ENCODE results near the gene GPR84.

The GPR84 gene

DNA sequence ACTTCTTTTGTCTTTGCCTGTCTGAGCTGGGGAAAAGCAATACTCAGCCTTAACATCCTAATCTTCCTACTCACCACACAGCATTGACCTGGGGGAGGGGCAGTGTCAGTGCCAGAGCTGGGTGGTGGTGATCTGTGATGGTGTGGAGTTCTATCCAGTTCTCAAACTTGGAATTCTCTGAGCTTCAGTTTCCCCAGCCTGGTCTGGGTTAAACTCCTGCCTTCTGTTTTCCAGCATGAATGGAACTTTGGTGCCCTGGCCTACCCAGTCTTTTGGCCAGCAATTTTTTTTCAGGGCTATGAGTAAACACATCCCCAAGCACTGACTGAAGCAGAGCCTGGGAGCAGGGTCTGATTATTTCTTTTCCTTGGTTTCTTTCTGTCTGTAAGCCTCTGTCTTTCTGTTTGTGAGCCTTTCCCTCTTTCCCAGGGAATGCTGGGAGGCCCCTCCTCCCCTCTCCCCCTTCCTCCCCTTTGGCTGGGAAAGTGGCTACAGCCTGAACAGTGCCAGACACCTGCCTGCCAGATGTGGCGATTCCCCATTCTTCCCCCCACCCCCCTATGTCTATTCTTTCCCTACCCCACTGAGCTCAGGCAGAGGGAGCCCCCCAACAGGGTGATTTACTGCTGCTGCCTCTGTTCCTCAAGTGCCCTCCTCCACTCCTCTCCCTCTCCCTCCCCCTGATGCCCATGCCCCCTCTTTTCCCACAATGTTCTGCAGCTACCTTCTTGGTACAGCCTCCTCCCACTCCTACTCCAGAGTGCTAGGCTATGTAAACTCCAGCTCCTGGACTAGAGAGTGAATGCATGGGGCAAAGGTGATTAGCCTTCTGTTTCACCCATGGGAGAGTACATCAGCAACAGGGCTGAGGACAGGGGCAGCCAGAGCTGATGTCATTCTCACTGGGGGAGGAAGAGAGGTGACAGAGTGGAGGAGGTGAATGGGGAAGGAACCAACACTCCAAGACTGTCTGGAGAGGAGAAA is 11.1 kb downstream of the GPR84 start:
- H3K4me3 ChIP-seq = no peak overlapping the region
- DNase-seq (ENCODE audit: low spot score) = no peak
- TF ChIP-seq, protein P1, sequence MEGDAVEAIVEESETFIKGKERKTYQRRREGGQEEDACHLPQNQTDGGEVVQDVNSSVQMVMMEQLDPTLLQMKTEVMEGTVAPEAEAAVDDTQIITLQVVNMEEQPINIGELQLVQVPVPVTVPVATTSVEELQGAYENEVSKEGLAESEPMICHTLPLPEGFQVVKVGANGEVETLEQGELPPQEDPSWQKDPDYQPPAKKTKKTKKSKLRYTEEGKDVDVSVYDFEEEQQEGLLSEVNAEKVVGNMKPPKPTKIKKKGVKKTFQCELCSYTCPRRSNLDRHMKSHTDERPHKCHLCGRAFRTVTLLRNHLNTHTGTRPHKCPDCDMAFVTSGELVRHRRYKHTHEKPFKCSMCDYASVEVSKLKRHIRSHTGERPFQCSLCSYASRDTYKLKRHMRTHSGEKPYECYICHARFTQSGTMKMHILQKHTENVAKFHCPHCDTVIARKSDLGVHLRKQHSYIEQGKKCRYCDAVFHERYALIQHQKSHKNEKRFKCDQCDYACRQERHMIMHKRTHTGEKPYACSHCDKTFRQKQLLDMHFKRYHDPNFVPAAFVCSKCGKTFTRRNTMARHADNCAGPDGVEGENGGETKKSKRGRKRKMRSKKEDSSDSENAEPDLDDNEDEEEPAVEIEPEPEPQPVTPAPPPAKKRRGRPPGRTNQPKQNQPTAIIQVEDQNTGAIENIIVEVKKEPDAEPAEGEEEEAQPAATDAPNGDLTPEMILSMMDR (IDR thresholded peaks at IDR 0.05) = no peak
- H3K27ac ChIP-seq = peak overlapping the region; percentile 4 to 32

DNA sequence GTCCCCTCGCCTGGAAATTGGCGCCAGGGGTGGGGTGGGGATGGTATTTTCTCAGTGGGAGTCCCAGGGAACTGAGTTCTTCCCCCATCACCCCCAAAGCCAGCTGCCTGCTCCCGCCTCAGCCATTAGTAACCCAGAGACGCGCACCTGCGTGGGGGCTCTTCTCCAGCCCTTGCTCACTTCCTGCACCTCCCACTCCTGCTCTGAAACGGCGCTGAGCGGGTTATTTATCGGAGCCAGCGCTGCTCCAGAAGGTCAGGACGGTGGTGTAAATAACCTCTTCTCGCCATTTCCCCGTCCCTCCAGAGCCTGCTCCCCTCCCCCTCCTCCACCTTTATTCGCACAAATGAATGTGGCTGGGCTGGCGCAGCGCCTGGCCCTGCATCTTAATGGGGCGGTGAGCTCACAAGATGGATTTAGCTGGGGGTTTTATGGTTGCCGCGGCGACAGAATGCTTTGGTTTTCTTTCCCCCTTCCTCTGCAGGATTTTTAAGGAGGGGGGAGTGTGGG is 12.2 kb downstream of the GPR84 start:
- TF ChIP-seq, protein P1 (IDR thresholded peaks at IDR 0.05) = no peak
- H3K4me3 ChIP-seq = peak overlapping the region; percentile 4
- peak overlapping the region; percentile 4 to 32 for H3K27ac ChIP-seq
- DNase-seq (ENCODE audit: low spot score) = no peak

DNA sequence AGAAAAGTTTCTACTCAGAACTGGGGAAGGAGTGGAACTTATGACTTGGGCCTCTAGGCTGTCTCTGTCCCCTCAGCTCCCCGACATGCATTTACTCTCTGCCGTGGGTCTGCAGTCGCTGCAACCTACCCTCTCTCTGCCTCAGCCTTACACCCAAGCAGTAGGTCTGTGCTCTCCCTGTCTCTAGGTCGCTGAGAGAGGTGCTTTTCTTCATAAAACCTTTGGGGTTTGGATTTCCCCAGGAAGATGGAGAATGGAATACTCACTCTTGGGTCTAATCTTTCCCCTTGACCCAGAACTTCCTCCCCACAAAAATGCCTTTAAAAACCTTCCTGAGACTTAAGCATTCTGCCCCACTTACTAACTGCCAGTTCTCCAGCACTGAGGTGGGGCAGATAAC is 12.9 kb downstream of the GPR84 start:
- TF ChIP-seq, protein P1 (IDR thresholded peaks at IDR 0.05) = no peak
- Histone ChIP-seq H3K27ac (no peak overlapping the region), H3K4me3 (no peak overlapping the region)
- no peak for DNase-seq (ENCODE audit: low spot score)

DNA sequence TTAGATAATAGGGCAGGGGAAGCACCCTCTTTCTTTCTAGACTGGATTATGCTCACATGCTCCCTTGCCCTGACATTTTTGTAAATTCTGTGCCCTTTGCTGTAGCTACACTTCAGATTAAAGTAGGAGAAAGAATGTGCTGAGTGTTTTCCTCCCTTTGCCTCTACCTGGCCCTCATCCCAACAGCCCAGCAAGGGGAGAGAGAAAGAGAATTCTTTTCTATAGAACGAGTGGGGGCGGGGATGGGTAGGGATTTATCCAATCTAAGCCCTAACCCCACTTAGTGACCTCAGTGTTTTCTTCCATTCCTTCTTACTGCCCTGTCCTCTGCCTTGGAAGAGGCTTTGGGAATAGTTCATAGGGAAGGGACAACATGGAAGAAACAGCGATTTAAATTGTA is 13.5 kb downstream of the GPR84 start:
- no peak overlapping the region for H3K27ac ChIP-seq
- TF ChIP-seq, protein P1 (IDR thresholded peaks at IDR 0.05) = no peak
- no peak overlapping the region for H3K4me3 ChIP-seq
- no peak for DNase-seq (ENCODE audit: low spot score)

DNA sequence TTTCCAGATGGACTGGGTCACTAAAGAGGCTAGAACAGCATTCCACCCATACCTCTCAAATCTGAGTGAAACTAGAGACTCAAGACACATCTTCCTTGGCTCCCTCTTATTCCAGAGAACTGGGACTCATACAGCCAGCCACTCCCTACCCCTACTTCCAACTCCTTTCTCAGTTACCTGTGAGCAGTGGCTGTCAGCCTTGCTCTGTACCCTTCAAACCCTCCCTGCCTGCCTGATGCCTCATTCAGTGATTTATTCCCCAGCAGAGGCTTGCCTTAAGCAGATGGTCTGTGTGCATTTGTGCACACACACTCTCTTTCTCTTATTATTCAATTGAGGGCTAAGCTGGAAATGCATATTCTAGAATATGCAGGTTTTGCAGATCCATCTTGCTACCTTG is 14.6 kb downstream of the GPR84 start:
- no peak overlapping the region for H3K27ac ChIP-seq
- H3K4me3 ChIP-seq = no peak overlapping the region
- no peak for DNase-seq (ENCODE audit: low spot score)
- TF ChIP-seq, protein P1 (IDR thresholded peaks at IDR 0.05) = no peak

DNA sequence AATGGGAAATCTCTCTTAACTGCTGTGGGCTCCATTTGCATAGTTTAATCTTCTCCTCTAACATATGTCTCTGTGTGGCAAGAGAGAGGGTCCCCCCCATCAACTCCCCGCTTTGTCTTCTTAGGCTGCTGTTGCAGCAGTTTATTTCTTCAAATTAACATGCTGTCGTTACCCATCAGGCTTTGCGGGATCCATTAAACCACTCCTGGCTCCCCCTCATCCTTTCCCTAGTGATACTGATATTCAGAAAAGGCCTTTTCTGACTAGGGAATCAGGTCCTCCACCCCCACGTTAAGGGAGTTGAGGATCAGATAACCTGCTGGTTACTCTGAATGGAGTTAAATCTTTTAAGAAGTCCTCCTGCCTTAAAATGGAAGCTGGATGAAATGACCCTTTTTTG is 15.2 kb downstream of the GPR84 start:
- H3K4me3 ChIP-seq = no peak overlapping the region
- H3K27ac ChIP-seq = no peak overlapping the region
- TF ChIP-seq, protein P1 (IDR thresholded peaks at IDR 0.05) = no peak
- no peak for DNase-seq (ENCODE audit: low spot score)
